H9 (cell line): ENCODE results near the gene WDR74. TPM values are rescaled to one million over a fixed set of nuclear protein-coding genes. Genes with fewer than 3 reads are reported as not detected.

Experiments
- DNase-seq: peaks from one replicate; pipeline ENCODE4 v3.0.0-alpha.2; 2017
- H2AFZ ChIP-seq: one replicate; pipeline ENCODE4 v1.6.1; 2013; ENCODE audit warnings: mild to moderate bottlenecking, low read length, control low read depth, moderate library complexity
- H2AK5ac ChIP-seq: 2 replicates; pipeline ENCODE4 v1.6.1; 2013; ENCODE audit warnings: low read length, control low read depth, mixed read lengths; ENCODE audit not compliant: insufficient read length
- H2BK120ac ChIP-seq: one replicate; pipeline ENCODE4 v1.6.1; 2013; ENCODE audit warnings: low read depth, mild to moderate bottlenecking, low read length, control low read depth, inconsistent platforms; ENCODE audit not compliant: poor library complexity, severe bottlenecking
- H2BK12ac ChIP-seq: 2 replicates; pipeline ENCODE4 v1.6.1; 2013; ENCODE audit warnings: low read length, control low read depth, mixed read lengths, low read depth; ENCODE audit not compliant: insufficient read length
- H2BK15ac ChIP-seq: 2 replicates; pipeline ENCODE4 v1.6.1; 2013; ENCODE audit warnings: low read depth, low read length, control low read depth
- H2BK20ac ChIP-seq: one replicate; pipeline ENCODE4 v1.6.1; 2013; ENCODE audit warnings: low read depth, mild to moderate bottlenecking, low read length, control low read depth, inconsistent platforms; ENCODE audit not compliant: poor library complexity, severe bottlenecking
- H2BK5ac ChIP-seq: 2 replicates; pipeline ENCODE4 v1.6.1; 2013; ENCODE audit warnings: low read length, control low read depth, mixed read lengths; ENCODE audit not compliant: insufficient read length
- H3K14ac ChIP-seq: 2 replicates; pipeline ENCODE4 v1.6.1; 2013; ENCODE audit warnings: low read length, control low read depth; ENCODE audit not compliant: insufficient read depth
- H3K18ac ChIP-seq: 2 replicates; pipeline ENCODE4 v1.6.1; 2013; ENCODE audit warnings: low read depth, mild to moderate bottlenecking, mixed read lengths, low read length, control low read depth; ENCODE audit not compliant: insufficient read length
- H3K23ac ChIP-seq: 2 replicates; pipeline ENCODE4 v1.6.1; 2013; ENCODE audit warnings: low read length, control low read depth, mixed read lengths, low read depth; ENCODE audit not compliant: insufficient read length
- H3K23me2 ChIP-seq: 2 replicates; pipeline ENCODE4 v1.6.1; 2013; ENCODE audit warnings: low read depth, mild to moderate bottlenecking, mixed read lengths, low read length, control low read depth; ENCODE audit not compliant: insufficient read length, poor library complexity, severe bottlenecking
- H3K27ac ChIP-seq: 2 replicates; pipeline ENCODE4 v1.5.1; 2013; ENCODE audit warnings: low read length, control low read depth, mixed read lengths, low read depth; ENCODE audit not compliant: insufficient read length
- H3K27me3 ChIP-seq: 2 replicates; pipeline ENCODE4 v1.6.1; 2013; ENCODE audit warnings: low read length, control low read depth, inconsistent platforms; ENCODE audit not compliant: insufficient read depth
- H3K4ac ChIP-seq: 2 replicates; pipeline ENCODE4 v1.6.1; 2013; ENCODE audit warnings: low read depth, mild to moderate bottlenecking, control low read depth, inconsistent platforms, low read length, moderate library complexity
- H3K4me1 ChIP-seq: 2 replicates; pipeline ENCODE4 v1.6.1; 2013; ENCODE audit warnings: low read length, control low read depth, inconsistent platforms; ENCODE audit not compliant: insufficient read depth
- H3K4me2 ChIP-seq: 2 replicates; pipeline ENCODE4 v1.6.1; 2013; ENCODE audit warnings: low read length, control low read depth, mixed read lengths; ENCODE audit not compliant: insufficient read length, insufficient read depth
- H3K56ac ChIP-seq: 2 replicates; pipeline ENCODE4 v1.6.1; 2013; ENCODE audit warnings: low read depth, mild to moderate bottlenecking, mixed read lengths, low read length, control low read depth; ENCODE audit not compliant: insufficient read length
- H3K79me1 ChIP-seq: 2 replicates; pipeline ENCODE4 v1.6.1; 2013; ENCODE audit warnings: low read depth, mild to moderate bottlenecking, moderate library complexity, low read length, control low read depth, inconsistent platforms; ENCODE audit not compliant: insufficient read depth, poor library complexity, severe bottlenecking
- H3K79me2 ChIP-seq: 2 replicates; pipeline ENCODE4 v1.6.1; 2013; ENCODE audit warnings: low read length, control low read depth, inconsistent platforms; ENCODE audit not compliant: insufficient read depth
- H3K9ac ChIP-seq: 2 replicates; pipeline ENCODE4 v1.6.1; 2013; ENCODE audit warnings: low read length, control low read depth, mixed read lengths; ENCODE audit not compliant: insufficient read length; ENCODE audit errors: extremely low read depth
- H3K9me3 ChIP-seq: one replicate; pipeline ENCODE4 v1.6.1; 2013; ENCODE audit warnings: low read depth, low read length, inconsistent platforms; ENCODE audit not compliant: control insufficient read depth
- H3T11ph ChIP-seq: one replicate; pipeline ENCODE4 v1.6.1; 2013; ENCODE audit warnings: mild to moderate bottlenecking, low read length, control low read depth, inconsistent platforms
- H4K20me1 ChIP-seq: one replicate; pipeline ENCODE4 v1.6.1; 2013; ENCODE audit not compliant: control insufficient read depth, insufficient read length, insufficient read depth
- H4K5ac ChIP-seq: 2 replicates; pipeline ENCODE4 v1.6.1; 2013; ENCODE audit warnings: low read depth, mild to moderate bottlenecking, mixed read lengths, low read length, control low read depth; ENCODE audit not compliant: insufficient read length
- H4K8ac ChIP-seq: replicated peaks from 2 replicates; pipeline ENCODE4 v1.6.1; 2013; ENCODE audit warnings: low read length, control low read depth, mixed read lengths, low read depth; ENCODE audit not compliant: insufficient read length
- H4K91ac ChIP-seq: 2 replicates; pipeline ENCODE4 v1.6.1; 2013; ENCODE audit warnings: low read depth, mild to moderate bottlenecking, moderate library complexity, mixed read lengths, low read length, control low read depth; ENCODE audit not compliant: insufficient read length
- H3K27ac Mint-ChIP-seq, 3 experiments: 2 replicates in 2 of 3; 3 replicates in 1 of 3; pipeline ENCODE4 v1.8.0; 2020 to 2021; ENCODE audit warnings: mixed read lengths in 3 of 3, mild to moderate bottlenecking in 1 of 3, moderate library complexity in 1 of 3
- H3K27me3 Mint-ChIP-seq: 2 replicates; pipeline ENCODE4 v1.8.0; 2021; ENCODE audit warnings: low read depth, mild to moderate bottlenecking, moderate library complexity, mixed read lengths
- H3K36me3 Mint-ChIP-seq, 3 experiments: 2 replicates in 2 of 3; 3 replicates in 1 of 3; pipeline ENCODE4 v1.8.0; 2020 to 2021; ENCODE audit warnings: low read depth in 3 of 3, mixed read lengths in 3 of 3; ENCODE audit not compliant: insufficient read depth in 1 of 3
- H3K4me1 Mint-ChIP-seq, 2 experiments: 2 replicates each; pipeline ENCODE4 v1.8.0; 2020; ENCODE audit warnings: mixed read lengths in 2 of 2
- H3K4me3 Mint-ChIP-seq, 2 experiments: 2 replicates in 1 of 2; 3 replicates in 1 of 2; pipeline ENCODE4 v1.8.0; 2020 to 2021; ENCODE audit warnings: mild to moderate bottlenecking in 2 of 2, mixed read lengths in 2 of 2, moderate library complexity in 1 of 2
- H3K9me3 Mint-ChIP-seq, 2 experiments: 2 replicates in 1 of 2; 3 replicates in 1 of 2; pipeline ENCODE4 v1.8.0; 2020; ENCODE audit warnings: mild to moderate bottlenecking in 2 of 2, mixed read lengths in 2 of 2, moderate library complexity in 1 of 2
- WGBS: extraction: QIAGEN DNeasy Blood & Tissue Kit; methylation state at CpG from one replicate; pipeline ENCODE4 v1.1.7; 2013; ENCODE audit warnings: missing lambda C conversion rate, low lambda C conversion rate, mixed read lengths; ENCODE audit not compliant: insufficient read length; ENCODE audit errors: extremely low coverage; 5-methylcytosine and 5-hydroxymethylcytosine counted together
- total RNA-seq: library from RNA; stranded (reverse); gene quantifications from 2 replicates; pipeline ENCODE4 v1.2.1, GENCODE V29; 2021
- TF ChIP-seq, protein P1 (sequence below): fragments of 200-600 bp; sonication (generic); conservative IDR thresholded peaks from 3 replicates; pipeline ENCODE4 v1.8.0; 2021; ENCODE audit warnings: antibody characterized with exemption, mild to moderate bottlenecking

WDR74 gene
- total RNA-seq, 1 experiment from 2014 or later: 121 TPM

DNA sequence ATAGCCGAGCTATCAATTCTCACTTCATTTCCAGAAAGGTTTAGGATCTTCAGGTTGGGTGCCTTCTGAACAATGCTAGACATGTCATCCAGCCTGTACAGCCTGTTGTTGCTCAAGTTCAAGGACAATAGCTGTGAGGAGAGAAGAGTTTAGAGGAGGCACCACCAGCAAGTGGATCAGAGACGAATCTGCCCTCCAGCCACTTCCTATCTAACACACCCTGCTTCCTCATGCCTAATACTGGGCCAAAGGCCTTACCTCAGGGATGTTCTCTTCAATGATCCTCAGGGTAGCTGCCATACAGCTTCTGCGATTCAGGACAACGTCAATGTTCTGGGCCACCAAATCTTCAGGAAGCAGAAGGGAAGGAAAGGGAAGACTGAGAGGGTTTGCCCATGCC is 38.3 kb downstream of the WDR74 start:
- H3K79me2 ChIP-seq: peaks cover 6% of the 10 kb centered on the region; the same call in 1 of the 2 replicates
- no peak overlapping the region for H3K27ac ChIP-seq
- no CpG with 5 or more reads among the region's 4 CpGs for WGBS
- H3K4me2 ChIP-seq: no peak overlapping the region
- peaks cover 9% of the 10 kb centered on the region for H3K23me2 ChIP-seq
- no peak overlapping the region for H3K4ac ChIP-seq
- H2BK15ac ChIP-seq: no peak overlapping the region
- no peak overlapping the region for H3K14ac ChIP-seq
- no peak overlapping the region for H3K9ac ChIP-seq
- TF ChIP-seq, protein P1, sequence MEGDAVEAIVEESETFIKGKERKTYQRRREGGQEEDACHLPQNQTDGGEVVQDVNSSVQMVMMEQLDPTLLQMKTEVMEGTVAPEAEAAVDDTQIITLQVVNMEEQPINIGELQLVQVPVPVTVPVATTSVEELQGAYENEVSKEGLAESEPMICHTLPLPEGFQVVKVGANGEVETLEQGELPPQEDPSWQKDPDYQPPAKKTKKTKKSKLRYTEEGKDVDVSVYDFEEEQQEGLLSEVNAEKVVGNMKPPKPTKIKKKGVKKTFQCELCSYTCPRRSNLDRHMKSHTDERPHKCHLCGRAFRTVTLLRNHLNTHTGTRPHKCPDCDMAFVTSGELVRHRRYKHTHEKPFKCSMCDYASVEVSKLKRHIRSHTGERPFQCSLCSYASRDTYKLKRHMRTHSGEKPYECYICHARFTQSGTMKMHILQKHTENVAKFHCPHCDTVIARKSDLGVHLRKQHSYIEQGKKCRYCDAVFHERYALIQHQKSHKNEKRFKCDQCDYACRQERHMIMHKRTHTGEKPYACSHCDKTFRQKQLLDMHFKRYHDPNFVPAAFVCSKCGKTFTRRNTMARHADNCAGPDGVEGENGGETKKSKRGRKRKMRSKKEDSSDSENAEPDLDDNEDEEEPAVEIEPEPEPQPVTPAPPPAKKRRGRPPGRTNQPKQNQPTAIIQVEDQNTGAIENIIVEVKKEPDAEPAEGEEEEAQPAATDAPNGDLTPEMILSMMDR: no peak
- no peak overlapping the region for H2BK120ac ChIP-seq
- no peaks in the 10 kb centered on the region for H3K27me3 ChIP-seq
- H3K4me1 ChIP-seq: no peaks in the 10 kb centered on the region
- H2BK12ac ChIP-seq: no peak overlapping the region
- no peak overlapping the region for H3K56ac ChIP-seq
- no peaks in the 10 kb centered on the region for H4K20me1 ChIP-seq
- no peak for DNase-seq
- H3K4me3 Mint-ChIP-seq: no peak overlapping the region
- H3K36me3 Mint-ChIP-seq: peaks cover 53 to 75% (median 73%) of the 10 kb centered on the region in 3 experiments; a peak in 6 of 7 replicates
- no peak overlapping the region for H4K8ac ChIP-seq
- H2BK20ac ChIP-seq: no peak overlapping the region
- no peak overlapping the region for H3K23ac ChIP-seq
- H2AFZ ChIP-seq: no peak overlapping the region
- no peak overlapping the region for H2BK5ac ChIP-seq
- no peaks in the 10 kb centered on the region; the same call in 1 of the 2 replicates for H3K27me3 Mint-ChIP-seq
- H3K9me3 Mint-ChIP-seq: no peaks in the 10 kb centered on the region
- no peak overlapping the region for H4K5ac ChIP-seq
- no peak overlapping the region for H3K18ac ChIP-seq
- H3K79me1 ChIP-seq: peaks cover 2% of the 10 kb centered on the region
- H3K27ac Mint-ChIP-seq: no peak overlapping the region
- H3K9me3 ChIP-seq: no peaks in the 10 kb centered on the region
- no peak overlapping the region for H3T11ph ChIP-seq
- no peak overlapping the region for H4K91ac ChIP-seq
- no peak overlapping the region for H2AK5ac ChIP-seq
- peaks cover 11 to 12% of the 10 kb centered on the region in 2 experiments for H3K4me1 Mint-ChIP-seq
